ENCODE data around the gene CNGA2.

CNGA2 gene

GRCh38 chrX:151700581-151700980 lies 34.0 kb upstream of the CNGA2 start:
- Histone ChIP-seq H3K4me2 (ENCODE audit: low read depth, low read length) (no peak overlapping the region), H3K79me2 (ENCODE audit: low read length) (no peaks in the 10 kb centered on the region), H3K27me3 (replicated peaks; ENCODE audit: insufficient read depth, low read length) (no peaks in the 10 kb centered on the region), H3K4me1 (ENCODE audit: low read length) (no peaks in the 10 kb centered on the region), H3K9me2 (replicated peaks; ENCODE audit: insufficient read depth, low read length) (no peaks in the 10 kb centered on the region), H3K27ac (ENCODE audit: low read length) (no peak overlapping the region), H3K36me3 (replicated peaks; ENCODE audit: insufficient read depth, low read length) (no peaks in the 10 kb centered on the region), H3F3A (ENCODE audit: insufficient read depth, low read length) (no peaks in the 10 kb centered on the region), H4K20me1 (ENCODE audit: insufficient read depth, low read length) (no peaks in the 10 kb centered on the region), H2AFZ (ENCODE audit: low read length) (no peak overlapping the region), H3K9me3 (replicated peaks; ENCODE audit: insufficient read depth, low read length) (no peaks in the 10 kb centered on the region), H3K4me3 (ENCODE audit: low read length) (no peak overlapping the region), H3K9ac (ENCODE audit: low read length) (no peak overlapping the region)
- no peak for DNase-seq
- no peak for TF ChIP-seq CTCF (IDR thresholded peaks at IDR 0.05; ENCODE audit: low read length)
- no peak for TF ChIP-seq EZH2 (optimal IDR thresholded peaks at IDR 0.05; ENCODE audit: low read depth, low read length)
- no peak for TF ChIP-seq EZH2phosphoT487 (IDR thresholded peaks at IDR 0.05; ENCODE audit: low read length)

- Histone ChIP-seq H3K4me2 (ENCODE audit: low read depth, low read length) (no peak overlapping the region), H3K27me3 (replicated peaks; ENCODE audit: insufficient read depth, low read length) (no peaks in the 10 kb centered on the region), H3K4me1 (ENCODE audit: low read length) (no peaks in the 10 kb centered on the region), H3K9ac (ENCODE audit: low read length) (no peak overlapping the region), H2AFZ (ENCODE audit: low read length) (no peak overlapping the region), H3K79me2 (ENCODE audit: low read length) (no peaks in the 10 kb centered on the region), H3K36me3 (replicated peaks; ENCODE audit: insufficient read depth, low read length) (no peaks in the 10 kb centered on the region), H3K9me3 (replicated peaks; ENCODE audit: insufficient read depth, low read length) (no peaks in the 10 kb centered on the region), H3F3A (ENCODE audit: insufficient read depth, low read length) (no peaks in the 10 kb centered on the region), H3K9me2 (replicated peaks; ENCODE audit: insufficient read depth, low read length) (no peaks in the 10 kb centered on the region), H3K4me3 (ENCODE audit: low read length) (no peak overlapping the region), H3K27ac (ENCODE audit: low read length) (no peak overlapping the region), H4K20me1 (ENCODE audit: insufficient read depth, low read length) (no peaks in the 10 kb centered on the region)
- DNase-seq = no peak
- TF ChIP-seq EZH2 (optimal IDR thresholded peaks at IDR 0.05; ENCODE audit: low read depth, low read length) (no peak), EZH2phosphoT487 (IDR thresholded peaks at IDR 0.05; ENCODE audit: low read length) (no peak), CTCF (IDR thresholded peaks at IDR 0.05; ENCODE audit: low read length) (no peak)
Observed at GRCh38 chrX:151701071-151701470, 33.5 kb upstream of the CNGA2 start.

- Histone ChIP-seq H3F3A (ENCODE audit: insufficient read depth, low read length) (no peaks in the 10 kb centered on the region), H3K9ac (ENCODE audit: low read length) (no peak overlapping the region), H3K4me3 (ENCODE audit: low read length) (no peak overlapping the region), H3K9me2 (replicated peaks; ENCODE audit: insufficient read depth, low read length) (no peaks in the 10 kb centered on the region), H3K36me3 (replicated peaks; ENCODE audit: insufficient read depth, low read length) (no peaks in the 10 kb centered on the region), H3K27ac (ENCODE audit: low read length) (no peak overlapping the region), H3K9me3 (replicated peaks; ENCODE audit: insufficient read depth, low read length) (no peaks in the 10 kb centered on the region), H3K4me1 (ENCODE audit: low read length) (no peaks in the 10 kb centered on the region), H3K4me2 (ENCODE audit: low read depth, low read length) (no peak overlapping the region), H3K27me3 (replicated peaks; ENCODE audit: insufficient read depth, low read length) (no peaks in the 10 kb centered on the region), H3K79me2 (ENCODE audit: low read length) (no peaks in the 10 kb centered on the region), H2AFZ (ENCODE audit: low read length) (no peak overlapping the region), H4K20me1 (ENCODE audit: insufficient read depth, low read length) (no peaks in the 10 kb centered on the region)
- no peak for DNase-seq
- TF ChIP-seq EZH2phosphoT487 (IDR thresholded peaks at IDR 0.05; ENCODE audit: low read length) = no peak
- no peak for TF ChIP-seq CTCF (IDR thresholded peaks at IDR 0.05; ENCODE audit: low read length)
Observed at GRCh38 chrX:151701531-151701930, 33.0 kb upstream of the CNGA2 start.

All from MM.1S (cell line).